GM12878 (cell line): ENCODE data around the gene MORC1. TPM values are rescaled to one million over a fixed set of nuclear protein-coding genes. Genes with fewer than 3 reads are reported as not detected.

Experiments used
- ATAC-seq: fragments of 200-7000 bp; cut with Tn5 transposase; 3 replicates; pipeline ENCODE4 v1.9.1; 2020; ENCODE audit warnings: mild to moderate bottlenecking, moderate library complexity
- BruUV-seq: library from RNA; stranded (reverse); fragments of 400-500 nt; replicated peaks from 2 replicates; lab custom pipeline; 2021; lab: Mats Ljungman, UMichigan
- CTCF ChIA-PET: fragments of 300-600 bp; sonication (Branson Sonifier 250); formaldehyde crosslinking; extraction: SDS; loops from one replicate; lab custom pipeline; 2021; ENCODE audit warnings: inconsistent platforms; lab: Yijun Ruan, JAX
- POLR2A ChIA-PET: fragments of 350-600 bp; formaldehyde crosslinking; extraction: SDS; loops from one replicate; lab custom pipeline; 2021; ENCODE audit warnings: inconsistent platforms; lab: Charles Lee
- RAD21 ChIA-PET: fragments of 300-600 bp; sonication (Branson Sonifier 250); formaldehyde crosslinking; loops from one replicate; lab custom pipeline; 2023; ENCODE audit warnings: antibody characterized with exemption; ENCODE audit not compliant: unreplicated experiment; lab: Charles Lee
- SMC1A ChIA-PET: fragments of 300-600 bp; sonication (Branson Sonifier 250); formaldehyde crosslinking; loops from one replicate; lab custom pipeline; 2023; ENCODE audit not compliant: unreplicated experiment, uncharacterized antibody; lab: Charles Lee
- DNase-seq: peaks from one replicate; pipeline ENCODE4 v3.0.0-alpha.2; 2011; ENCODE audit warnings: low read depth, low spot score
- FAIRE-seq: peaks from 3 replicates; lab custom pipeline; 2011; peaks lifted over from hg19 to GRCh38; lab: Jason Lieb, UNC
- H2AFZ ChIP-seq: 2 replicates; pipeline ENCODE4 v1.6.0; 2011; ENCODE audit warnings: low read depth, low read length, control low read depth; ENCODE audit not compliant: control insufficient read depth
- H3K27ac ChIP-seq: 2 replicates; pipeline ENCODE4 v1.5.1; 2011; ENCODE audit warnings: control low read depth; ENCODE audit not compliant: control insufficient read depth, insufficient read depth
- H3K27me3 ChIP-seq, 2 experiments: replicated peaks in 1 of 2; 2 replicates each; pipeline versions ENCODE4 v1.6.0 to v1.6.1; 2011; ENCODE audit warnings: low read length in 1 of 2; ENCODE audit not compliant: control insufficient read depth in 2 of 2, insufficient read depth in 2 of 2
- H3K36me3 ChIP-seq, 2 experiments: 2 replicates each; pipeline ENCODE4 v1.5.1; 2011; ENCODE audit warnings: low read length in 1 of 2; ENCODE audit not compliant: control insufficient read depth in 2 of 2, insufficient read depth in 2 of 2
- H3K4me1 ChIP-seq: 2 replicates; pipeline ENCODE4 v1.6.1; 2011; ENCODE audit warnings: mild to moderate bottlenecking, low read length, moderate library complexity, mixed read lengths; ENCODE audit not compliant: control insufficient read depth, insufficient read depth
- H3K4me2 ChIP-seq: 2 replicates; pipeline ENCODE4 v1.6.0; 2011; ENCODE audit warnings: control low read depth; ENCODE audit not compliant: control insufficient read depth, insufficient read depth
- H3K4me3 ChIP-seq: fragments of 200-600 bp; sonication (generic); 2 replicates; pipeline ENCODE4 v1.5.1; 2016
- H3K79me2 ChIP-seq: 2 replicates; pipeline ENCODE4 v1.6.0; 2011; ENCODE audit warnings: low read length; ENCODE audit not compliant: control insufficient read depth, insufficient read depth
- H3K9ac ChIP-seq: 2 replicates; pipeline ENCODE4 v1.8.0; 2011; ENCODE audit warnings: low read length, control low read depth, mixed read lengths; ENCODE audit not compliant: control insufficient read depth, insufficient read depth
- H3K9me3 ChIP-seq: replicated peaks from 3 replicates; pipeline ENCODE4 v1.5.1; 2011; ENCODE audit warnings: mild to moderate bottlenecking, low read length; ENCODE audit not compliant: control insufficient read depth, insufficient read depth
- H4K20me1 ChIP-seq: 2 replicates; pipeline ENCODE4 v1.6.0; 2011; ENCODE audit not compliant: control insufficient read depth, insufficient read depth
- IKZF1 ChIP-seq: fragments of 450-650 bp; conservative IDR thresholded peaks from 2 replicates; pipeline ENCODE4 v1.6.1; 2017; ENCODE audit warnings: antibody characterized with exemption, mild to moderate bottlenecking
- MTA2 ChIP-seq: fragments of 450-650 bp; IDR thresholded peaks from 2 replicates; pipeline ENCODE4 v1.6.1; 2016; ENCODE audit warnings: low read depth, mild to moderate bottlenecking, moderate library complexity
- POU2F2 ChIP-seq: IDR thresholded peaks from 3 replicates; pipeline ENCODE4 v1.6.1; 2011; ENCODE audit warnings: low read depth, mild to moderate bottlenecking, low read length, borderline replicate concordance
- RELA ChIP-seq: fragments of 450-650 bp; IDR thresholded peaks from 2 replicates; pipeline ENCODE4 v1.8.0; 2014; ENCODE audit warnings: borderline replicate concordance; ENCODE audit not compliant: partially characterized antibody
- REST ChIP-seq: IDR thresholded peaks from 2 replicates; pipeline ENCODE4 v1.6.1; 2012; ENCODE audit warnings: mild to moderate bottlenecking, low read depth, low read length
- USF1 ChIP-seq: IDR thresholded peaks from 2 replicates; pipeline ENCODE4 v1.6.1; 2011; ENCODE audit warnings: borderline replicate concordance, low read depth, mild to moderate bottlenecking, moderate library complexity, mixed read lengths, low read length; ENCODE audit not compliant: insufficient read depth; ENCODE audit errors: extremely low read length
- ZBED1 ChIP-seq: IDR thresholded peaks from 2 replicates; pipeline ENCODE4 v1.6.1; 2016; ENCODE audit warnings: borderline replicate concordance
- WGBS: methylation state at CpG from one replicate; pipeline ENCODE4 v1.1.6; 2016; ENCODE audit warnings: low lambda C conversion rate; ENCODE audit not compliant: insufficient replicate concordance, insufficient coverage; ENCODE audit errors: missing lambda C conversion rate; 5-methylcytosine and 5-hydroxymethylcytosine counted together
- in situ Hi-C: fragments of 300-500 bp; cut with MboI; formaldehyde crosslinking; loops from 9 replicates; pipeline ENCODE4 v1.14.3; 2018; ENCODE audit warnings: mixed read lengths
- intact Hi-C: fragments of 100-400 bp; cut with micrococcal nuclease; formaldehyde crosslinking; loops from one replicate; pipeline ENCODE4 v1.14.2; 2022; ENCODE audit not compliant: unreplicated experiment
- polyA plus RNA-seq, 11 experiments: library from polyadenylated mRNA; depleted of rRNA in 4 of 11; unstranded in 6 of 11; stranded (reverse) in 5 of 11; fragments of >200 nt; fragmentation: Nextera tagmentation in 4 of 11; fragmentation: Illumina TruSeq in 1 of 11; extraction: Ambion mirVana in 4 of 11; extraction: Trizol in 1 of 11; gene quantifications; 1 replicate in 1 of 11; 2 replicates in 10 of 11; pipeline versions ENCODE4 v1.2.1 to v1.2.3, GENCODE V29; 2011 to 2016; ENCODE audit warnings: inconsistent platforms in 2 of 11, missing spikeins in 2 of 11, low read depth in 1 of 11
- total RNA-seq, 4 experiments: library from RNA; depleted of rRNA in 3 of 4; stranded (reverse); fragments of >200 nt in 3 of 4; fragmentation: Illumina TruSeq in 1 of 4; extraction: Trizol in 1 of 4; gene quantifications; 2 replicates each; pipeline versions ENCODE4 v1.2.1 to v1.2.3, GENCODE V29; 2013 to 2021

The MORC1 gene
- total and polyA plus RNA-seq, 10 of the 15 experiments (the other 5 are each of a cell fraction or from before 2014, with no cell fraction given): 0.18 TPM; not detected in 9

GRCh38 chr3:109033000-109033660 is 84.8 kb downstream of the MORC1 start:
- no peak overlapping the region for H2AFZ ChIP-seq
- POLR2A ChIA-PET: no interaction called here
- H3K4me1 ChIP-seq: no peaks in the 10 kb centered on the region
- WGBS: 2% methylated on average over 3 of the region's 3 CpGs
- H3K27ac ChIP-seq: no peak overlapping the region
- H3K9ac ChIP-seq: no peak overlapping the region
- SMC1A ChIA-PET: interaction anchor here (1.3 to 1.6 kb wide), 2 partner anchors 9 kb away, joined by 4 to 7 read pairs; no protein-coding TSS in a partner anchor
- CTCF ChIA-PET: interaction anchor here (0.9 to 3.6 kb wide), 2 partner anchors 10 to 50 kb away, joined by 4 to 30 read pairs; no protein-coding TSS in a partner anchor
- ATAC-seq: no peak
- intact Hi-C loops: no loop called here
- no peaks in the 10 kb centered on the region for H4K20me1 ChIP-seq
- no peaks in the 10 kb centered on the region for H3K36me3 ChIP-seq
- no peak for DNase-seq
- H3K9me3 ChIP-seq: no peaks in the 10 kb centered on the region
- RAD21 ChIA-PET: interaction anchor here (3.2 kb wide), 1 partner anchor 9 kb away, joined by 10 read pairs; no protein-coding TSS in a partner anchor
- in situ Hi-C loops: no loop called here
- H3K27me3 ChIP-seq: no peaks in the 10 kb centered on the region
- no peak for TF ChIP-seq POU2F2
- no peak for TF ChIP-seq MTA2
- no peak for TF ChIP-seq REST
- no peak for TF ChIP-seq IKZF1
- TF ChIP-seq RELA: no peak
- TF ChIP-seq USF1: no peak
- no peak for TF ChIP-seq ZBED1
- BruUV-seq: no TSS peak
- FAIRE-seq: no peak
- H3K4me3 ChIP-seq: no peak overlapping the region
- no peak overlapping the region for H3K4me2 ChIP-seq
- no peaks in the 10 kb centered on the region for H3K79me2 ChIP-seq
